GM19438 (cell line): ENCODE data around the gene WDR44.
"Not testable (repeated sequence)": the region's sequence is repeated elsewhere in the genome, so short reads cannot be mapped to it uniquely, and the experiment has no call there.

Experiments
- ATAC-seq: cut with Tn5 transposase; IDR thresholded peaks from one replicate; pipeline ENCODE4 v1.9.1; 2021; ENCODE audit warnings: low read depth; ENCODE audit not compliant: unreplicated experiment

WDR44 gene

GRCh38 chrX:118470721-118471347 is 124.9 kb downstream of the WDR44 start:
- not testable (repeated sequence) for ATAC-seq

DNA sequence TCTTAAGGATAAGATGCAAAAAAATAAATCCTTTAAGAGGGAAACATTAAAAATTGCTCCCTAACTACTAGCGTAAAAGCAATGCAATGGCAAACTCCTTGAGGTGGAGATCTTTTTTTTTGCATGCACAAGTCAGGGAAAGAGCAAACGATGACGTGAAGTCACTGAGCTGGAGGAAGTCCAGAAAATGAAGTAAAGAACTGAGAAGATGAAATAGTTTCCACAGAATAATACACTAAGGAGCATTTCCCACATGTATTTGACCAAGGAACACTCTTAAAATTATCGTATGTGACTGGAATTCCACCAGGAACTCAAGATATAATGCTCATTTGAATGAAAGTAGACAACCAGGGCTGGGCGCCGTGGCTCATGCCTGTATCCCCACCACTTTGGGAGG is 128.7 kb downstream of the WDR44 start:
- no peak for ATAC-seq

DNA sequence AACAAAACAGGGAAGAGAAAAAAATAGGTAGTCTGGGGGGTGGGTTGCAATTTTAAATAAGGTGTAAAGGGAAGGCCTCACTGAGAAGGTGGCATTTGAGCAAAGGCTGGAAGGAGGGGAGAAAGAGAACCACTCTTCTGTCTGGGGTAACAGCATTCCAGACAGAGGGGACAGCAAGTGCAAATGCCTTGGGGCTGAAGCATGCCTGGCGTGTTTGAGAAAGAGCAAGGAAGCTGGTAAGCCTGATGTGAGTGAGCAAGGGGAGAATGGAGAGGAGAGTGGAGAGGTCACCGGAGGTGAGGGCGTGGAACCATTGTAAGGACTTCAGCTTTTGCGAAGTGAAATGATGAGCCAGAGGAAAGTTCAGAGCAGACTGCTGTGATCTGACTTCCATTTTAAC is 130.0 kb downstream of the WDR44 start:
- no peak for ATAC-seq

DNA sequence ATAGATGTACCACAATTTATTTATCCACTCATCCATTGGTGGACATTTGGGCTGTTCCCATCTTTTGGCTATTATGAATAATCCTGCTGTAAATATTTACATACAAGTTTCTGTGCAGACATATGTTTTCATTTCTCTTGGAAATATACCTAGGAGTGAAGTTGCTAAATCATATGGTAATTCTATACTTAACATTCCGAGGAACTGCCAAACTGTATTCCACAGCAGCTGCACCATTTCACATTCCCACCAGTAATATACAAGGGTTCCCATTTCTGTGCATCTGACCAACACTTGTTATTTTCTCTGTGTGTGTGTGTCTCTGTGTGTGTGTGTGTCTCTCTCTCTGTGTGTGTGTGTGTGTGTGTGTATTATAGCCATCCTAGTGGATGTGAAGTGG is 134.3 kb downstream of the WDR44 start:
- no peak for ATAC-seq

GRCh38 chrX:118482384-118482783 is 136.5 kb downstream of the WDR44 start:
- ATAC-seq, result not testable (repeated sequence)

GRCh38 chrX:118484216-118484903 is 138.5 kb downstream of the WDR44 start:
- no peak for ATAC-seq

DNA sequence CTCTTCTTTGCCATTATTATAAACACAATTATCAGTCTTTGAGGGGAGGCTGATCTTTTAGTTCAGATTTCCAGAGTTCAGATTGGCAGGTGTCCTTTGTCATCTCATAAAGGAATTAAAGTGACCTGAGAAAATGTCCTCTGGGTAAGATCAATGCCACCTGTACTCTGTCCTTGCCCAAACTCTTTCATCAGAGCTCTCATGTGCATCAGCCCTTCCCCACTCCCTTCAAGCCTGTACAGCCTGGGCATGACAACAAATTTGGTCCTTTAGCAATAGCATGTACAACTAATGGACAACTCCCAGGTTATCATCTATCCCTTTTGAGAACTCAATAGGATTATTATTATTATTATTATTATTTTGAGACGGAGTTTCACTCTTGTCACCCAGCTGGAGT is 140.8 kb downstream of the WDR44 start:
- ATAC-seq, result not testable (repeated sequence)

DNA sequence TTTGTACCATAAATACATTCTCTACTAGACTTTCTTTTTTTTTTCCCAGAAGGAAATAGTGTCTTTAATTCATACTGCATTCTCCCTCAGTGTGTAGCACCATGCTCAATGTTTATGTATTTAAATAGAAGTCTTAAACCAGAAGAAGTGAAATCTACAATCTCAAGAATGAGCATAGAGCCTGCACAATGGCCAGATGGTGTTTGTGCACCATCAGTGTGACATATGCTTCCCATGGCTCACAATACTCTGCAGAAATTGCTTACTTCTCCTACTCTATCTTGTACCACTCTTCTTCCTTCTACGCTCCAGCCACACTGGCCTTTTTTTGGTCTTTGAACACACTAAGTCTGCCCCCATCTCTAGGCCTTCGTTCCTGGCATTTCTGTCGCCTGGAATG is 147.1 kb downstream of the WDR44 start:
- ATAC-seq, result no peak

GRCh38 chrX:118493653-118494297 is 147.9 kb downstream of the WDR44 start:
- ATAC-seq, result no peak

DNA sequence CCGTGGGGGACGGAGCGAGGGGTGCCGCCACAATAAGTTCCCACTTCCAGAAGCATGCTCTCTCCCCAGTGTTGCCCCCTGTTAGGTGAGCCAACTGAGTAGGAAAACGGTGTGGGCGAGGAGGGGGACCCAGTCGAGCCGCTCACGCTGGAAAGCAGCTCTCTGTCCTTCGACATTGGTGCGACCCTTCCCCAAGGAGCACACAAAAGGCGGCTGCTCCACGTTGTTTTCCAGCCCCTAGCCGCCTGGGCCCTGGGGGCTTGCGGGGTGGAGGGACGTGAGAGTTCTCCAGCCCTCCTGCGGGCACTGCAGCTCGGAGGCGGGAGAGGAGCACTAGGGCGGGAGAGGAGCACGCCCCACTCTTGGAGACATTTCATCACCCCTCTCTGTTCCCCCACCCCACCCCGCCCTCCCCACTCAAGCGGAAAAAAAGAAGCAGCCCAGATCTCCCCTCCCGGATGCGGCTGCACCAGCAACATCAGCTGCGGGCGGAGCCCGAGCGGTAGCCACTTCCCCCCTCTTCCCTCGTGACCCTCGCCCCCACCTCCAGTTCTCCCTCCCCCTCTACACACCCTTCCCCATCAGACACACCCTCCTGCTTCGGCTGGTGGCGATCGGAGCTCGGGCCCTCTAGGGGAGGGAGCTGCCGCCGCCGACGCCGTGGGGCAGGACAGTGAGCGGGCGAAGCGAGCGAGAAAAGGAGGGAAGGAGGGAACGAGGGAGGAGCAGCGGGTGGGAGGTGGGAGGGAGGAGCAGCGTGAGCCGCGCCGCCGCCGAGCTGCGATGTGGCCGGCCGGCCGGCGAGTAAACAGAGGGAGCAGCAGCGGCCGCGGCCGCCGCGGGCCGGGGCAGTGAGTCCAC is 149.4 kb downstream of the WDR44 start, which contains the start of gene DOCK11:
DOCK11 (plus strand) TSS at position 755 of the 861 bp plus-strand sequence. CDS start 157 bp downstream, outside the sequence.
- ATAC-seq, result peak; percentile 53

DNA sequence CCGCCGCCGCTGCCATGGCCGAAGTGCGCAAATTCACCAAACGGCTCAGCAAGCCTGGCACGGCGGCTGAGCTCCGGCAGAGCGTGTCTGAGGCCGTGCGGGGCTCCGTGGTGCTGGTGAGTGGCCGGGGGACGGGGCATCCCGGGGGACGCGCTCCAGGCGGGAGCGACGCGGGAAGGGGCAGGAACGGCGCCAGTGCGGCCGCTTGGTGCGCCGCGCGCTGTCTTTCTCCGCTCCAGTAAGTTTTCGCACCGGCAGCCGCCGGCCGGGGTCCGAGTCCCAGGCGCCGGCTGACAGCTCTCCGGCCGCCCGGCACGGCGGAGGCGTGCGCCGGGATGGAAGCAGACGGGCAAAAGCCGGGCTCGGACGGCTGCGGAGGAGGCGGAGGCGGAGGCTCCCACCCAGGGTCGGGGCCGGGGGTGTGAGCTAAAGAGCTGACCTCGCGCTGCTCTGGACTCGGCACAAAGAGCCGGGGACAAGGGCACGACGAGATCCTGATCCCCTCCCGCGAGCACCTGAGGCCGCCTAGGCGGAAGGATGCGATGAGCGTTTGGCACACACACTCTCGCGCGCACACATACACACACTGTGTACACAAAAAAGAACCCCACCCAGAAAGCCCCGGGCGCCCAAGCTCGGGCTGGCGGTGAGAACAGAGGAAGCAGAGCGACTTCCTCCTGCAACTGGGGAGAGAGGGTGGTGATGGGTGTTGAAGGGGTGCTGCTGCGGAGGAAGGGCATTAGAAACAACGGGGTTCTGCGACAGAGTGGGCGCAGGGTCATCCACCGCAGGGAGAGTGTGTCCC is 150.3 kb downstream of the WDR44 start:
- ATAC-seq, result peak; percentile 59

- ATAC-seq, result peak; percentile 10
These were observed 150.8 kb downstream of the WDR44 start for GRCh38 chrX:118496763-118497079.

DNA sequence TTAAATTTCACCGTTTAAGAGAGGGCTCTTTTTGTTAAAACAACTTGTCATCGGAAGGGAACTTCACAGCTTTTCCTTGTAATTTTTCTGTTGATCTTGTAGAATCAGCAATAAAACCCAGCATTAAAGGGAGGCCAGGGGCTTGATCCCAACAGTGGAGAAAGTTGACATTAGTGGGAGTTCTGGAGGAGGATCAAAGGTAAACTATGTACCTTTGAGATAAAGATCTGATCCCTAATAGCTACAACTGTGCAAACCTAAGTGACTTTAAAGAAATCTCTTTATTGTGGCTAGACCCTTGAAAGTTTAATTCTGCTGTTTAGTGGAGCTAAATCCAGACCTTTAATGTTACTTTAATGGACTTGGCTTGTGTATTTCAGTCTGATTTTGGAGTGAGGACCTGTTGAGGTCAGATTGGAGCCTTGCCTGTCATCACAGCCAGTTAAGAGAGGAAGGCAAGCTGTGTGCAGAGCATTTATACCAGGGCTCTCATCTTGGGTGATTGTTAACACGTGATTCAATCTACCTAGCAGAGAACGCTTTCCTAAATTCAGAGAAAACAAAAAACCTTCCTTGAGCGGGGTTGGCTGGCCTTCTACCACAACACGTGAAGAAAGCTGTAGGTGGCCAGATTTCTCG is 151.4 kb downstream of the WDR44 start:
- no peak for ATAC-seq

- no peak for ATAC-seq
These were observed 152.4 kb downstream of the WDR44 start for GRCh38 chrX:118498351-118498750.

DNA sequence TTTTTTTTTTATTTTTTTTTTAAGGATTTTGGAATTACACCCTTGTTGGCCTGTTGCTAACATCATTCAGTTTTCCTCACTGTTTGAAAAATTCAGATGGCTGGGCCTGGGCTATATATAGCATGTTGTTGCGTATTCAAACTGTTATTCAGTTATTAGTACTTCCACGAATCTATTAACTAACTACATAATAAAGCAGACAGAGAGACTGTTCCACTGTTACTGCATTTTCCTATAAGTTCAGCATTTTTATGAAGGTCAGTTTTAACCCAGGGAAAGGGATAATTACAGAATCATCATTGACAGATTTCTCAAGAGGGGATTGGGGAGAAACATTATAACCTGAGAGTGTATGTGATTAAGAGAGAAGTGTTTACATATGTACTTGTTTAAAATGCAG is 152.8 kb downstream of the WDR44 start:
- no peak for ATAC-seq

DNA sequence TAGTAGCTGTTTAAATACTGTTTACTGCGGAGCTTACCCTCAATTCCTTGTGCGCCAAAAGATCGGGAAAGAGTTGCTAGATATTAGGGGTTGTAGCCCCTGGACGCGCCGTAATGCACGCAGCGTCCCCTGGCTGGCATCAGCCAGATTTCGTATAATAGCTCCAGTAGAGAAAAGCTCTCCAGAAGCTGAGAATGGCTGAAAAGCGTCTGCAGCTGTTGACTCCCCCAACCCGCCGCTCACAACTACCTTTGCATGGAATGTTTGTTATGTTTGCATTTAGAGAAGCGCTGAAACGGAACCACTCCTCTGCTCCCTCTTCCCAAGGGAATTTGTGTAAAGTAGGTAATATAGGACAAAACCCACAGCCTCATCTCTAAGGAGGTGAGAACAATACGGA is 153.4 kb downstream of the WDR44 start:
- ATAC-seq, result no peak
